Testis (tissue), 2 donors: ENCODE data around the gene NEAT1.

Experiments used
- POLR2A ChIP-seq: fragments of 450-650 bp; IDR thresholded peaks from one replicate; pipeline ENCODE4 v1.6.1; 2017; ENCODE audit warnings: antibody characterized with exemption, mild to moderate bottlenecking, moderate library complexity
- TF ChIP-seq, protein P1 (sequence below), 3 experiments: fragments of 450-650 bp in 2 of 3; fragments of 200-600 bp in 1 of 3; sonication (generic) in 1 of 3; IDR thresholded peaks; one replicate each; pipeline ENCODE4 v1.5.1; 2016 to 2019; ENCODE audit warnings: antibody characterized with exemption in 3 of 3, mild to moderate bottlenecking in 2 of 3, moderate library complexity in 1 of 3

DNA sequence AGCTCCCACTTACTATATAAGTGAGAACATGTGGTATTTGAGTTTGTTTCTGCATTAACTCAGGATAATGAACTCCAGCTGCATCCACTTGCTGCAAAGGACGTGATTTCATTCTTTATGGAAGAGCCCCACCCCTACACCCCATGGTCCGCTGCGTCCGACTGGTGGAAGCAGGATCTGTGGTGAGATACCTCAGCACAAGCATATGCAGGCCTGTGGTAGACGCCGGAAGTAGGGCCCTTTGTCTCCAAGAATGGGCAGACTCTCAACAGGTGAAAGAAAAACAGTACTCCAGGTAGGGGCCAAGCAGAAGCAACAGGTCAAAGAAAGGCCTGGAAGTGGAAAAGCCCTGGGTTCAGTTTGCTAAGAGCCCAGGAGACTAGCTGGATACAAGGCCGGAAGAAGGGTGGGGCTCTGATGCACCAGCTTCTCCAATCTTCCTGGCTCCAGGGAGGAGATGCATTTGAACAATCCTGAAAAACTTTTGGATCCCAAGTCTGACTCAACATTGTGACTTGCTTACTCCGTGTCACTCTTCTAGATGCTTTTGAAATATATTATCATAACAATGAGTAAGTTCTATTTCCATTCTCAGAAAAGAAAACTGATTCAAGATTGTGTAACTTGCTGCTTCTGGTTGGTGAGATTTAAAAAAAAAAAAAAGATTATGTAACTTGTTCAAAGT lies 30.4 kb downstream of the NEAT1 start:
- TF ChIP-seq, protein P1, sequence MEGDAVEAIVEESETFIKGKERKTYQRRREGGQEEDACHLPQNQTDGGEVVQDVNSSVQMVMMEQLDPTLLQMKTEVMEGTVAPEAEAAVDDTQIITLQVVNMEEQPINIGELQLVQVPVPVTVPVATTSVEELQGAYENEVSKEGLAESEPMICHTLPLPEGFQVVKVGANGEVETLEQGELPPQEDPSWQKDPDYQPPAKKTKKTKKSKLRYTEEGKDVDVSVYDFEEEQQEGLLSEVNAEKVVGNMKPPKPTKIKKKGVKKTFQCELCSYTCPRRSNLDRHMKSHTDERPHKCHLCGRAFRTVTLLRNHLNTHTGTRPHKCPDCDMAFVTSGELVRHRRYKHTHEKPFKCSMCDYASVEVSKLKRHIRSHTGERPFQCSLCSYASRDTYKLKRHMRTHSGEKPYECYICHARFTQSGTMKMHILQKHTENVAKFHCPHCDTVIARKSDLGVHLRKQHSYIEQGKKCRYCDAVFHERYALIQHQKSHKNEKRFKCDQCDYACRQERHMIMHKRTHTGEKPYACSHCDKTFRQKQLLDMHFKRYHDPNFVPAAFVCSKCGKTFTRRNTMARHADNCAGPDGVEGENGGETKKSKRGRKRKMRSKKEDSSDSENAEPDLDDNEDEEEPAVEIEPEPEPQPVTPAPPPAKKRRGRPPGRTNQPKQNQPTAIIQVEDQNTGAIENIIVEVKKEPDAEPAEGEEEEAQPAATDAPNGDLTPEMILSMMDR (IDR thresholded peaks at IDR 0.05) = no peak
- TF ChIP-seq POLR2A = no peak
